GM18951 (cell line): Measurements from ENCODE around the gene C17orf58.
"Not testable (repeated sequence)": the region's sequence is repeated elsewhere in the genome, so short reads cannot be mapped to it uniquely, and the experiment has no call there.

ENCODE experiments used
- POLR2A ChIP-seq: IDR thresholded peaks from 4 replicates; pipeline ENCODE4 v1.6.1; 2011; ENCODE audit warnings: mild to moderate bottlenecking; ENCODE audit not compliant: insufficient read length, insufficient read depth; ENCODE audit errors: extremely low read depth
- in situ Hi-C: fragments of 300-500 bp; cut with MboI; formaldehyde crosslinking; loops from one replicate; pipeline ENCODE4 v1.12.0; 2022; ENCODE audit warnings: low sequenced_read_pairs, mixed read lengths, inconsistent platforms; ENCODE audit not compliant: unreplicated experiment

C17orf58 gene

GRCh38 chr17:68019675-68020408 lies 23.6 kb upstream of the C17orf58 start:
- in situ Hi-C loops = no loop called here
- TF ChIP-seq POLR2A = peak; percentile 87

DNA sequence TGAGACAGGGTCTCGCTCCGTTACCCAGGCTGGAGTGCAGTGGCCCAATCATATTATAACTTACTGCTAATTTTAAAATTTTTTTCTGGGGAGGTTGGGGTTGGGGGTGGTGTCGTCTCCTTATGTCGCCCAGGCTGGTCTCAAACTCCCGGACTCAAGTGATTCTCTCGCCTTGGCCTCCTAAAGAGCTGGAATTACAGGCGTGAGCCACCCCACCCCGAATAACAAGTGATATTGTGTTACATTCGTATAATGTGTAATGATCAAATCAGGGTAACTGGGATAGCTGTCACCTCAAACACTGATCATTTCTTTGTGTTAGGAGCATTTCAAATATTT lies 23.0 kb upstream of the C17orf58 start:
- TF ChIP-seq POLR2A = no peak
- in situ Hi-C loops = no loop called here

GRCh38 chr17:68018493-68018892 lies 22.2 kb upstream of the C17orf58 start:
- in situ Hi-C loops = not testable (repeated sequence)

GRCh38 chr17:68016838-68017237 lies 20.6 kb upstream of the C17orf58 start:
- TF ChIP-seq POLR2A = no peak
- in situ Hi-C loops = no loop called here

- in situ Hi-C loops = no loop called here
- TF ChIP-seq POLR2A = no peak
Measured at GRCh38 chr17:68015081-68015723, 18.9 kb upstream of the C17orf58 start.

DNA sequence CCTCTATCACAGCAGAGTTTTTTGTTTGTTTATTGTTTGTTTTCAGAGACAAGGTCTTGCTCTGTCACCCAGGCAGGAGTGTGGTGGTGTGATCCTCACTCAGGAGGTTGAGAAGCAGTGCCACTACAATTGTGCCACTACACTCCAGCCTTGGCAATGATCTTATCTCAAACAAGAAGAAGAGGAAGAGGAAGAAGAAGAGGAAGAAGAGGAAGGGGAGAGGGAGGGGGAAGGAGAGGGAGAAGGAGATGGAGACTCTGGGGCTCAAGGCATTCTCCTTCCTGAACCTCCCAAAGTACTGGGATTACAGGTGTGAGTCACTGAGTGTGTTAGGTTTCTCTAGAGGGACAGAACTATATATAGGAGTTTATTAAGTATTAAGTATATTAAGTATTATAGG lies 17.1 kb upstream of the C17orf58 start:
- in situ Hi-C loops = no loop called here
- no peak for TF ChIP-seq POLR2A

DNA sequence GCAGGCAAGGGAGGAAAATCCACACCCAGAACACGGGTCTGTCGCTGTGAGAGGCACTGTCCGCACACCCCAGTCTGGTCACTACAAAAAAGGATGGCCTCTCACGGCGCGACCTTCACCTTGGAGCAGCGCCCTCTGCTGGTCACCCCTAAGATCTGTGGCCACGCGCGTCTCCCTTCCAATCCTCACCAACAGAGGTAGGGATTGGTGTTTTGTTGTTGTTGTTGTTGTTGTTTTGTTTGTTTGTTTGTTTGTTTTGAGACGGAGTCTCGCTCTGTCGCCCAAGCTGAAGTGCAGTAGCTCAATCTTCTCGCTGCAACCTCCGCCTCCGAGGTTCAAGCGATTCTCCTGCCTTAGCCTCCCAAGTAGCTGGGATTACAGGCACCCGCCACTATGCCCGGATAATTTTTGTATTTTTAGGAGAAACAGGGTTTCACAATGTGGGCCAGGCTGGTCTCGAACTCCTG lies 15.0 kb upstream of the C17orf58 start:
- in situ Hi-C loops = no loop called here

GRCh38 chr17:68006797-68007196 lies 10.5 kb upstream of the C17orf58 start:
- TF ChIP-seq POLR2A = no peak

More for the DNA sequence above, 15.0 kb upstream of the C17orf58 start:
- no peak for TF ChIP-seq POLR2A

GRCh38 chr17:68004201-68004600 lies 7.9 kb upstream of the C17orf58 start:
- no peak for TF ChIP-seq POLR2A
- in situ Hi-C loops = no loop called here

More at GRCh38 chr17:68006797-68007196, 10.5 kb upstream of the C17orf58 start:
- in situ Hi-C loops = no loop called here

DNA sequence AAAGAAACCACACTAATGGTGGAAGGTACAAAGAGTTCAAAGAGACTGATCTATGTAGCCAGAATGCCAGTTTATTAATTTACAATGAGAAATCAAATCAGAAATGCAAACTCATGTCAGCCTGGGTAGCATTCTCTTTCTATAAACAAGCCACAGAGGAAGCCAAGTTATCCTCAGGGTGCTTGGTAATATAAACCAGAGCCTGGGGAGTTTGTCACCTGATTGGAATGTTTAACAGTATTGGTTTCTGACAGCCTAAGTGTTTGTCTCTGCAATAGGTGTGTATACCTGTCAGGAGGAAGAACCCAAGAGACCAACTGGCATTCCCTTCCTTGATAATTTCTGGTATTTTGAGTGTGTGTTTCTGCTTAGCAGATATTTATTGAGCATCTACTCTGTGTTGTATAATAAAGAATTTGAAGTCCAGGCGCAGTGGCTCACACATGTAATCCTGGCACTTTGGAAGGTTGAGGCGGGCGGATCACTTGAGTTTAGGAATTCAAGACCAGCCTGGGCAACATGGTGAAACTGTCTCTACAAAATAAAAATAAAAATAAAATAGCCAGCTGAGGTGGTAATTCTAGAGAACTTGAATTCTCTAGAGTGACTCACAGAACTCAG lies 3.1 kb upstream of the C17orf58 start:
- TF ChIP-seq POLR2A = no peak
- in situ Hi-C loops = no loop called here

DNA sequence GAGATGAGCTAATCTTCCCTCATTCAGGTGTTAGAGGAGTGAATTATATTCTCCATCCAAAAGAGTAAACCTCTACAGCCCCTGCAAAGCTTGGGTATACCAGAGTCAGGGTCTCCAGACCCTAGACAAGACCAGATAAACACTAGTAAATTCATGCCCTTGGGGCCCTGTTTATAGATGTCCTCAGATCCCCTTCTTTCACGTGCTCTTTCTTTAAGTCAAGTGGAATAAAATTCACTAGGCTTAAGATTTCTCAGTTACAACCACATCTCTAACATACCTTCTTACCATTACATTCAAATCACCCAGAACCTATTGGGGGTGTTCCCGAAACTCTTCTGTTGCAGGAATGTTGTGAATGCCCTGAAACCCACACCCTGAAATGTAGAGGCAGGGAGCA lies 2.2 kb upstream of the C17orf58 start:
- in situ Hi-C loops = no loop called here
- no peak for TF ChIP-seq POLR2A

DNA sequence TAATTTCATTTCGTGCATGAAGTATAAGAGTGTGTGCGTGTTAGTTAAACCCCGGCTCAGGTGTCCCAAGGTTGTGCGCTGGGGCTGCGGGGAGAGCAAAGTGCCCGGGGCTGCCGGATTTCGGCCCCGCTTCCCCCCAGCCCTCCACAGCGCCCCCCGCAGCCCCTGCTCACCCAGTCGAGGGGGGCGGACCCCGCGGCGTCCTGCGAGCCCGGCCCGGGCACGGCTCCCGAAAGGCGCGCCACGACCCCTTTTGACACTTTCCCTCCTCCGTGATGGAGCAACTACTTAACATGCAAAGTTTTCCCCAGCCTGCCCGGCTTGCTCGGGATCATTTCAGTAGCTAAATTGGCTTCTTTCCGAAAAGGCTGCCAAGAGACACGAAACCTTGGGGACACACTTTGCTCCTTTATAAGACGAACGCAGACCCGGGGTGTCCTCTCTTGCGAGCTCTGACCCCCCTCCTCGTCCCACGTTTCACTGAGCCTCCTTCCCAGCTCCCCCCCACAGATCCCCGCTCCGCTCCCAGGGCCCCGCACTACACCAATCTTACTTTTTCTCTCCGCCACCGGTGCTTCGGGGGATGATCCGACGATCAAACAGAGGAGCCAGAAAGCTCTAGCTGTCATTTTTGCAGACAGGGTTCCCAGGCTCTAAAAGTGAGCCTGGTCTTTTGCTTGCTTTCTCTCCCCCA lies 552 bp downstream of the C17orf58 start:
- in situ Hi-C loops = no loop called here
- TF ChIP-seq POLR2A = no peak

GRCh38 chr17:67994817-67995569 lies 1.3 kb downstream of the C17orf58 start:
- in situ Hi-C loops = no loop called here
- no peak for TF ChIP-seq POLR2A
